Smooth muscle cell (in vitro differentiated cells): ENCODE measurements around the gene DIPK1B. TPM values are rescaled to one million over a fixed set of nuclear protein-coding genes. Genes with fewer than 3 reads are reported as not detected.

Experiments used
- DNase-seq: peaks from one replicate; lab custom pipeline; 2025; ENCODE audit not compliant: unreplicated experiment; lab: John Stamatoyannopoulos, UW
- H2AFZ ChIP-seq: fragments of 200-600 bp; sonication (generic); 2 replicates; pipeline ENCODE4 v1.6.0; 2016; ENCODE audit warnings: antibody characterized with exemption, low read depth, mild to moderate bottlenecking
- H3F3A ChIP-seq: fragments of 200-600 bp; sonication (generic); 2 replicates; pipeline ENCODE4 v1.6.0; 2017; ENCODE audit warnings: antibody characterized with exemption, low read depth
- H3K27ac ChIP-seq: fragments of 200-600 bp; sonication (generic); 2 replicates; pipeline ENCODE4 v1.5.1; 2016; ENCODE audit warnings: low read depth, mild to moderate bottlenecking
- H3K27me3 ChIP-seq: fragments of 200-600 bp; sonication (generic); 2 replicates; pipeline ENCODE4 v1.6.1; 2016; ENCODE audit warnings: low read depth, mild to moderate bottlenecking
- H3K36me3 ChIP-seq: fragments of 200-600 bp; sonication (generic); 2 replicates; pipeline ENCODE4 v1.5.1; 2016; ENCODE audit warnings: low read depth
- H3K4me1 ChIP-seq: fragments of 200-600 bp; sonication (generic); 2 replicates; pipeline ENCODE4 v1.5.1; 2016; ENCODE audit warnings: low read depth
- H3K4me2 ChIP-seq: fragments of 200-600 bp; sonication (generic); 2 replicates; pipeline ENCODE4 v1.6.0; 2016; ENCODE audit warnings: mild to moderate bottlenecking
- H3K4me3 ChIP-seq: fragments of 200-600 bp; sonication (generic); 2 replicates; pipeline ENCODE4 v1.5.1; 2016; ENCODE audit warnings: mild to moderate bottlenecking
- H3K79me2 ChIP-seq: fragments of 200-600 bp; sonication (generic); 2 replicates; pipeline ENCODE4 v1.6.0; 2016; ENCODE audit warnings: low read depth, mild to moderate bottlenecking
- H3K9ac ChIP-seq: fragments of 200-600 bp; sonication (generic); 2 replicates; pipeline ENCODE4 v1.6.0; 2016; ENCODE audit warnings: low read depth
- H3K9me3 ChIP-seq: fragments of 200-600 bp; sonication (generic); replicated peaks from 2 replicates; pipeline ENCODE4 v1.5.1; 2016; ENCODE audit warnings: low read depth
- H4K20me1 ChIP-seq: fragments of 200-600 bp; sonication (generic); 2 replicates; pipeline ENCODE4 v1.6.0; 2016; ENCODE audit warnings: low read depth
- CTCF ChIP-seq: fragments of 200-600 bp; sonication (generic); IDR thresholded peaks from 2 replicates; pipeline ENCODE4 v1.5.1; 2017; ENCODE audit warnings: borderline replicate concordance, mild to moderate bottlenecking, antibody characterized with exemption; ENCODE audit not compliant: insufficient read depth, poor library complexity, severe bottlenecking
- WGBS: methylation state at CpG from one replicate; pipeline ENCODE4 v1.1.7; 2016; ENCODE audit warnings: low lambda C conversion rate; 5-methylcytosine and 5-hydroxymethylcytosine counted together
- polyA plus RNA-seq: library from polyadenylated mRNA; unstranded; fragments of >200 nt; fragmentation: Nextera tagmentation; extraction: Ambion mirVana; gene quantifications from 2 replicates; pipeline ENCODE4 v1.2.1, GENCODE V29; 2016
- total RNA-seq: library from RNA; depleted of rRNA; stranded (reverse); fragments of >200 nt; gene quantifications from 2 replicates; pipeline ENCODE4 v1.2.3, GENCODE V29; 2014

DIPK1B gene
- total and polyA plus RNA-seq, 2 experiments from 2014 or later = 14.6 to 58.5 TPM

- Histone ChIP-seq H3K4me1 (no peaks in the 10 kb centered on the region), H2AFZ (no peak overlapping the region), H3K27ac (no peak overlapping the region), H3F3A (no peaks in the 10 kb centered on the region), H3K27me3 (no peaks in the 10 kb centered on the region), H3K79me2 (no peaks in the 10 kb centered on the region), H3K9me3 (no peaks in the 10 kb centered on the region), H3K4me3 (no peak overlapping the region), H4K20me1 (peaks cover 8% of the 10 kb centered on the region), H3K9ac (no peak overlapping the region), H3K4me2 (no peak overlapping the region), H3K36me3 (no peaks in the 10 kb centered on the region)
- no peak for TF ChIP-seq CTCF
- 96% methylated on average over 21 of the region's 21 CpGs for WGBS
- no peak for DNase-seq
Observed at GRCh38 chr9:136735812-136736480, 23.6 kb downstream of the DIPK1B start.

- no peak overlapping the region for H3K27ac ChIP-seq
Observed at GRCh38 chr9:136738960-136739359, 26.6 kb downstream of the DIPK1B start.

GRCh38 chr9:136739509-136739908 lies 27.1 kb downstream of the DIPK1B start:
- Histone ChIP-seq H3K36me3 (no peaks in the 10 kb centered on the region), H3K27ac (no peak overlapping the region), H3K4me1 (no peaks in the 10 kb centered on the region), H3K9ac (no peak overlapping the region), H3K4me3 (no peak overlapping the region), H3K27me3 (no peaks in the 10 kb centered on the region), H3K4me2 (no peak overlapping the region), H2AFZ (no peak overlapping the region), H3K9me3 (no peaks in the 10 kb centered on the region), H3F3A (no peaks in the 10 kb centered on the region), H3K79me2 (no peaks in the 10 kb centered on the region), H4K20me1 (no peaks in the 10 kb centered on the region)
- no peak for TF ChIP-seq CTCF
- no peak for DNase-seq
- 94% methylated on average over 23 of the region's 23 CpGs for WGBS

More at GRCh38 chr9:136738960-136739359, 26.6 kb downstream of the DIPK1B start:
- Histone ChIP-seq H3F3A (no peaks in the 10 kb centered on the region), H3K9ac (no peak overlapping the region), H3K27me3 (no peaks in the 10 kb centered on the region), H3K36me3 (no peaks in the 10 kb centered on the region), H3K4me3 (no peak overlapping the region), H3K4me2 (no peak overlapping the region), H3K79me2 (no peaks in the 10 kb centered on the region), H3K4me1 (no peaks in the 10 kb centered on the region), H4K20me1 (no peaks in the 10 kb centered on the region), H3K9me3 (no peaks in the 10 kb centered on the region), H2AFZ (no peak overlapping the region)
- 94% methylated on average over 20 of the region's 20 CpGs for WGBS
- no peak for DNase-seq
- no peak for TF ChIP-seq CTCF

GRCh38 chr9:136740069-136740468 lies 27.7 kb downstream of the DIPK1B start:
- no peaks in the 10 kb centered on the region for H4K20me1 ChIP-seq
- no peak overlapping the region for H3K9ac ChIP-seq
- H3K4me2 ChIP-seq = no peak overlapping the region
- no peaks in the 10 kb centered on the region for H3K4me1 ChIP-seq
- no peaks in the 10 kb centered on the region for H3F3A ChIP-seq
- H3K9me3 ChIP-seq = no peaks in the 10 kb centered on the region
- H3K4me3 ChIP-seq = no peak overlapping the region
- no peak overlapping the region for H2AFZ ChIP-seq
- no peaks in the 10 kb centered on the region for H3K27me3 ChIP-seq
- 88% methylated on average over 11 of the region's 11 CpGs for WGBS
- H3K79me2 ChIP-seq = no peaks in the 10 kb centered on the region
- no peak for DNase-seq
- no peak for TF ChIP-seq CTCF
- H3K36me3 ChIP-seq = no peaks in the 10 kb centered on the region
- no peak overlapping the region for H3K27ac ChIP-seq
